Measurements from ENCODE around the gene POLR2J.

DNA sequence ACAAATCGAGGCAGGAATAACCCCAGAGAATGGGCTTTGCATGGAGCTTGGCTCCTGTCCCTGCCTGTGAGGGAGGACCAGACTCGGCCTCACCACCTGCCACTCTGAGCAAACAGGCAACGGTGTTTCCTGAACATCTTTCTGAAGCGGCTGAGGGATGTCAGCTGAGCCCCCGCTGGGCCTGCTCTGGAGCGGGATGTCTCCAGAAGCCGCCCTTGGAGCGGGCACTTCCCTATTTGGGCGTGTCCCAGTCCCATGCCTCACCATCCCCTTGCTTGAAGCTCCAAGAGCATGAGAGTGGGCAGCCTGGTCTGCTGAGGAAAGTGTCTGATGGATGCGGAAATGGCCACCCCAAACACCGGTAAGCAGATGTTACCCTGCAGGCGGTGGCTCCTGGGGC, 24.3 kb downstream of the POLR2J start:
- TF ChIP-seq EP300 (conservative IDR thresholded peaks at IDR 0.05; ENCODE audit: poor library complexity, severe bottlenecking), result no peak
- TF ChIP-seq CTCF (IDR thresholded peaks at IDR 0.05; ENCODE audit: poor library complexity, severe bottlenecking), result no peak
